SKM-1 treated with dmso at 0.1 percent for 144 hours (cell line): ENCODE data around the gene CREB5.

ENCODE experiments used
- DNase-seq: peaks from one replicate; lab custom pipeline; 2025; ENCODE audit not compliant: unreplicated experiment; lab: John Stamatoyannopoulos, UW

The CREB5 gene

GRCh38 chr7:28700790-28701203 lies 288.5 kb downstream of the CREB5 start:
- DNase-seq: no peak

GRCh38 chr7:28701731-28702130 lies 289.4 kb downstream of the CREB5 start:
- DNase-seq: no peak

GRCh38 chr7:28702171-28702570 lies 289.9 kb downstream of the CREB5 start:
- no peak for DNase-seq

GRCh38 chr7:28703037-28703765 lies 290.9 kb downstream of the CREB5 start:
- no peak for DNase-seq

- DNase-seq: no peak
Measured at GRCh38 chr7:28704706-28705105, 292.4 kb downstream of the CREB5 start.

- no peak for DNase-seq
Measured at GRCh38 chr7:28705350-28705749, 293.0 kb downstream of the CREB5 start.

- DNase-seq: no peak
Measured at GRCh38 chr7:28706584-28706983, 294.3 kb downstream of the CREB5 start.

GRCh38 chr7:28707291-28707690 lies 295.0 kb downstream of the CREB5 start:
- no peak for DNase-seq

GRCh38 chr7:28708033-28708951 lies 296.0 kb downstream of the CREB5 start:
- DNase-seq: no peak

GRCh38 chr7:28709748-28710147 lies 297.4 kb downstream of the CREB5 start:
- no peak for DNase-seq

GRCh38 chr7:28711114-28711513 lies 298.8 kb downstream of the CREB5 start:
- DNase-seq: no peak

GRCh38 chr7:28714459-28715120 lies 302.3 kb downstream of the CREB5 start:
- no peak for DNase-seq

- no peak for DNase-seq
Measured at GRCh38 chr7:28717445-28718054, 305.2 kb downstream of the CREB5 start.

GRCh38 chr7:28718055-28718481 lies 305.8 kb downstream of the CREB5 start:
- DNase-seq: no peak

- no peak for DNase-seq
Measured at GRCh38 chr7:28718545-28718944, 306.2 kb downstream of the CREB5 start.

GRCh38 chr7:28722684-28723083 lies 310.4 kb downstream of the CREB5 start:
- DNase-seq: no peak

GRCh38 chr7:28723336-28723735 lies 311.0 kb downstream of the CREB5 start:
- DNase-seq: no peak

GRCh38 chr7:28724563-28724962 lies 312.2 kb downstream of the CREB5 start:
- no peak for DNase-seq

GRCh38 chr7:28725045-28725642 lies 312.8 kb downstream of the CREB5 start:
- no peak for DNase-seq

- DNase-seq: no peak
Measured at GRCh38 chr7:28725911-28726310, 313.6 kb downstream of the CREB5 start.

GRCh38 chr7:28726555-28726954 lies 314.2 kb downstream of the CREB5 start:
- no peak for DNase-seq
